ENCODE data around the gene NAT9. TPM values are rescaled to one million over a fixed set of nuclear protein-coding genes. Genes with fewer than 3 reads are reported as not detected.

Gene NAT9
- total RNA-seq, 1 donor from 2014 or later, result 18.1 TPM

DNA sequence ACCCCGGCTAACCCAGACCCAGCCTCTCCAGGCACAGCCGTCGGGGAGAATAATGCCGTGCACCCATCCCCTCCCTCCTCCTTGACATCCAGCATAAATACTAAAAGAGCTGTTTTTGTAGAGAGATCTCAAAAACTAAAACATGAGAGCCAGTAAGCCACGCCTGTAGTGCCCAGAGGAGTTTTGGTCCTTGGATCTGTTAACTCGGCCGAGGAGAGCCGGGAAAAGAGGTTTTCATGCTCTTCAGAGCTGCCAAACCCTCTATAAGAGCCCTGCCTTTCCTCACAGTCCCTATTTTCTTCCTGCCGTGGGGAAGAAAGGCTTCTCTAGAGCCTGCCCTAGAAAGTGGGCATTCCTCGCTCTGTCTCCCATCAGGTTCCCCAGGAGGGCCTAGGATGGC lies 30.2 kb upstream of the NAT9 start:
- DNase-seq (ENCODE audit: low spot score), result no peak

DNA sequence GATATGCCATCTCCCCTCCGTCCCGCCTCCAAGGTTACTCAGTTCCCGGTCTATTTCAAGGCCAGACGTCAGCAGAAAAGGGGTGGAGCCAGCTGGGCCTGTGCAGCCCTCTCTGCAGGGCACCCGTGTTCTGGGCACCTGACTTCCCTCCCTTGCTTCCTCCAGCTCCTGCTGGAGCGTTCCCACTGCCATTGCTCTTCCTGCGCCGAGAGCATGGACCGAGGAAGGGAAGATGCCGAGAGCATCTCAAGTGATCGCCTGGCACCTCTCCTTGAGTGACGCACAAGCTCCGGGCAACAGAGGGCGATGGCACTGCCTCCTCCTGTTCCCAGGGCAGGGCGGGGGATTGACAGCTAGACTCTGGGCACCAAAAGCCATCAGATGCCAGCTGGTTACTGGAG lies 29.4 kb upstream of the NAT9 start:
- no peak for DNase-seq (ENCODE audit: low spot score)

DNA sequence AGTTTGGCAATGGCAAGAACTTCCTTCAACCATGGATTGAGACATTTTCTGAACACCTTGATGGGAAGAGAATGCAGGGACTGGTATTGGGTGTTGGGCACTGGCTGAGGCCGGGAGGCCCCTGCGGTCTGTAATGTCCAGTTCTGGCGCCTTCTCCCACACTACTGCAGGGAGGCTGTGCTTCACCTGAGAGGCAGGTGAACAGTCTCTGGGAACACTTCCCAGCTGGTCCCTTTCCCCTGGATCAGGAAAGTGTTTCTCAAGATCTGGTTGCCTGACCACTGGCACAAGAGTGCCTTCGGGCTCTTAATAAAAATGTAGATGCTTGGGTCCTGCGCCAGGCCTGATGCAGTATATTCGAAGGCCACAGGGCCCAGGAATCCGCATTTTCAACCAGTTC lies 28.5 kb upstream of the NAT9 start:
- no peak for DNase-seq (ENCODE audit: low spot score)

DNA sequence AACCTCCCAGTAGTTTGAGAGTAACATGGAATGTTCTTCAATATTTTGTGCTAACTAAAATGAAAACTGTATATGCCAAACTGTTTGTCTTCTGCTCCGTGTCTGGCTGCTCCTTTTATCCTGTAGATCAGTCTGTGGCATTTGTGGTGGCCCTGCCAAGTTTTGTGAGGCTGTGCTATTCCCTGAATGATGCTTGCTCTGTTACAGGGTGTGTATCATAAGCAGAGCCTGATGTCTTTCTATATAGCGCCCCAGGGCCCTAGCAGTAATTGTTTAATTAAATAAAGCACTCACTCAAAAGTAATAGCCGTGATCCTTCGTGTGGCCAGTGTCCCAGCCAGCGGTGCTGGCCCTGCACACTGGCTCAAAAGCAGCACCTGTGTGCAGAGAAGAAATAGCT lies 27.8 kb upstream of the NAT9 start:
- no peak for DNase-seq (ENCODE audit: low spot score)

DNA sequence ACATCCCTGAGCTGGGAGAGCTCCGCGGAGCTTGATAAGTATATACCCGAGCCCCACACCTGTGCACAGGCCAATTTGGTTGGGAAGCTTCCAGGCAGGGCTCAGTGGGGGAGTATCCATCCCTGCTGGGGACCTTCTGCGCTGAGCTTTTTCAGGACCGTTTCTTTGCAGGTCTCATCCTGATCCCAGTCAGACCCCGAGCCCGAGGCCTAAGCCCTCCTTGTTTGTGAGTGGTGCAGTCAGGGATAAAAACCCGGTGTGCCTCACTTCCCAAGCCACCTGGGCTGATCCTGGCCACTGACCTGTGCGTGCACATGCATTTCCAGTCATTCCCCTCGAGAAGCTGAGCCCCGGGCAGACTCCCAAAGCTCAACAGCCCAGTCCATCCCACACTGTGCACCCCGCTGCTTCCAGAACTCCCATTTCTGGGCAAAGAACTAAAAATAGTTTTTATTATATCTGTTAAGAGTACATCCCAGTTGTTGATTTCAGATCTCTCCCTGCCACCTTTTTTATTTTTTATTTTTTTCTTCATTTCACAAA lies 27.3 kb upstream of the NAT9 start:
- no peak for DNase-seq (ENCODE audit: low spot score)

DNA sequence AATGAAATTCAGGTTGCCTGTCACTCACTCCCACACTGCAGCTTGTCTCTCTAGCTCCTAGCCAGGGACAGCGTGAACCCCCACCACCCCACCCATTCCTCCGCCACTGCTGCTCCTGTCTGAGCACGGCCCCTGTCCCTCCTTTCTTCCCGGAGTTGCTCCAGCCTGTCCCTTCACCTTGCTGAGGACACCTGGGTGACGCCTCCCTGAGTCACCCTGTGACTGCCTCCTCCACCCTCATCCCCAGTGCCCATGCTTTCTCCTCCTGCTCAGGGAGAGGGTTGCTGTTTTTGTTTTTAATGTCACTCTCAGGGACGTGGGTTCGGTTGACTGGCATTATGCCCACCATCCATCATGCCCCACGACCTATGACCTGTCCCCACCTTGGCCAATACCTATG lies 25.8 kb upstream of the NAT9 start:
- DNase-seq (ENCODE audit: low spot score), result no peak

DNA sequence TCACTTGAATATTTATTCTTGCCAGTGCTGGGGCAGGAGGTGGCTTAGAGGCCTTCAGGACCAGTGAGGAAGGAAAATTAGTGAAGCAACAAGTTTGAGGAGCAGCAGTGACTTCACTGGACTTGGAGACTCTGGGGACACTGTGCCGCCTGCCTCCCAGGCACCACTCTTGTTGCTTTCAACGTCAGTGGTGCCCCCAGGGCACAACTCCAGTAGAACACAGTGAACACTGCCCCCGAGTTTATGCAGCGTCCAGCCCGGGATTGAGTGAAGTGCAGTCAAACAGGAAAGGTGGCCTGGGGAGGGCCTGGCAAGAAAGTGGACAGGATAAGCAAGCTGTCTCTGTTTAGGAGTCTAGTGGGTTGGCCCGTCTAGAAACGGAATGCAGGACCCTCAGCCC lies 24.4 kb upstream of the NAT9 start:
- no peak for DNase-seq (ENCODE audit: low spot score)

DNA sequence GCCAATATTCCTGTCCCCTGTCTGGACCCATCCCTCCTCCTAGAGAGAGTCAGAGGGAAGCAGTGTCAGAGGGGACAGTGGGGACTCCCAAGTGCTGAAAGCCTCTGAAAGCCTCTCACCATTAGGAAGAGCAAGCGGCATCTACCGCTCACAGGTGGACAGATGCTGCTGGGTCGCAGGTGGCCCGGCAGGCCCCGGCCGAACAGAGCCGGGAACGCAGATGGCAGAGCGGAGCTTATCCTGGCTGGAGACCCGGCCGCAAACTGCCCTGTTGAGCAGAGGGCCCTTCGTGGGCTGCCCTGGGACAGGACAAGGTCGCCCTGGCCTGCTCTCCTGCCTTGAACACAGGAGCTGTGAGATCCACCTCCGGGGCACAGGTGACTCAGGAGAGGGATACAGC lies 23.0 kb upstream of the NAT9 start:
- no peak for DNase-seq (ENCODE audit: low spot score)

DNA sequence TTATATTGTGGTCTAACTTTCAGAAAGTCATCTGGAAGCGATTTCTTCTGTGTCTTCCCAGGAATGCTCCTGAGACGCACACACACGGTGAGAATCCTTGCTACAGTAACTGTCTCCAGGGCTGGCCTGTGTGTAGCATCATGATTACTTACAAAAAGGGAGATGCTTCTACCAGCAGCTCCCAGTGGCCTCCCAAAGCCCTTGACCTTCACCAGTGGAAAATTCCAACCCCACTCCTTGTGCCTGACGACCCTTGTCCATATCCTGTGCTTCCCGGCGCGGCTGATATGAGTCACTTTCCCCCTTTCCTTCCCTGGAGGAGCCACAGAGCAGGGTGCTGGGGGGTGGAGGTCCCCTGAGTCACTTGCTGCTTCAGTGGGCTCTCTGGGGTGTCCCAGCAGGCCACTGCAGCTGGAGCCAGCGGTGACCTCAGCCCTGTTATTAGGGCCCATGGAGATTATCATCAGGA lies 22.1 kb upstream of the NAT9 start:
- no peak for DNase-seq (ENCODE audit: low spot score)

DNA sequence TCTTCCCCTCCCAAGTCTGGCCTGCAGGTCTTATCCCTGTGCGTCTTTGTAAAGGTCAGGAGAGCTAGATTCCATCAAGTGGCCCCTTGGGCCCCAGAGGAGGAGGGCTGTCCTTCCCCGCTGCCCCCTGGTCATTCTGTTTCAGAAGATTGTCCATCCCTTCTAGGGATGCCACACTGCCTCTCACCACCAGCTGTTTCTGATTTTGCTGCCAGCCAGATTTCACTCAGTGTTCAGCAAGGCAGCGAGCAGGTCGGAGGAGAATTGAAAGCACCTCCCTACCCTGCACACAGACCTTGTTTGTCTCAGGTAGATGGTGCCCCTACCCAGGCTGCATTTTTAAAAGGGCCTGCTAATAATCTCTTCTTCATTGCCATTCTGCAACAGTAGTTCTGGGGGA lies 21.7 kb upstream of the NAT9 start:
- DNase-seq (ENCODE audit: low spot score), result no peak

DNA sequence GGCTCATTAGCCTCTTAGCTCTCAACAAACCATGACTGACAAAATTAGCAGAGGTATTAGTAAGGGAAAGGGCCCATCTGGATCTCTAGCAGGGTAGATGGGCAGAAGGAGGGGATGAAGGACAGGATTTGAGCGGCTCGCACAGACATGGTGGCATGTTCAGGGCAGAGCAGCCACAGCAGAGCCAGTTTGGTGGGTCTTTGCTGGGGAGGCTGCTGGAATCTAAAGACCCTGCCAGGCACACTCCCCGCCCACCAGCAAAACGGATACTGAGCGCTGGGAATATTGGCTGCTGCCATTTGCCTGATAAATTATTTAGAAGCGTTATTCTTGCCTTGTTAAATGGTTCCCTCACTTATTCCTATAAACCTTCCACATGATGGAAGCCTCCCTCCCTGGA lies 20.7 kb upstream of the NAT9 start:
- no peak for DNase-seq (ENCODE audit: low spot score)

DNA sequence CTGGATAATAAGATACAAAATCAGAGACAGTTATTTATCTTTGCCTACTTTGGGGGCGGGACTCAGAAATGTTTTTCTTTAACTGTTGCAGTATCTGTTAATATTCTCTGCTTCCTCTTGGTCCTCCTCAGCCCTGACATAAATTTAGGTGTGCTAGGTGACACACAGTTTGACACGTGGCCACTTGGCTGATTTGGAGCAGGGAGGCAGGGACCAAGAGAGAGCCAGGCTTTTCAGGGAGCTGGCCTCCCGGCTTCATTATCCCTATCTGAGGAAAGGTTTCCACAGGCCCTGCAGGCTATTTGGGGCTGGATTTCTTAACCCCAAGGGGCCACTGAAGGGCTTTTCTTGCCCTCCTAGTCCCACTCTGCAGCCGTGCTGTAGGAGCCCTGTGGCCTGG lies 20.1 kb upstream of the NAT9 start:
- no peak for DNase-seq (ENCODE audit: low spot score)

DNA sequence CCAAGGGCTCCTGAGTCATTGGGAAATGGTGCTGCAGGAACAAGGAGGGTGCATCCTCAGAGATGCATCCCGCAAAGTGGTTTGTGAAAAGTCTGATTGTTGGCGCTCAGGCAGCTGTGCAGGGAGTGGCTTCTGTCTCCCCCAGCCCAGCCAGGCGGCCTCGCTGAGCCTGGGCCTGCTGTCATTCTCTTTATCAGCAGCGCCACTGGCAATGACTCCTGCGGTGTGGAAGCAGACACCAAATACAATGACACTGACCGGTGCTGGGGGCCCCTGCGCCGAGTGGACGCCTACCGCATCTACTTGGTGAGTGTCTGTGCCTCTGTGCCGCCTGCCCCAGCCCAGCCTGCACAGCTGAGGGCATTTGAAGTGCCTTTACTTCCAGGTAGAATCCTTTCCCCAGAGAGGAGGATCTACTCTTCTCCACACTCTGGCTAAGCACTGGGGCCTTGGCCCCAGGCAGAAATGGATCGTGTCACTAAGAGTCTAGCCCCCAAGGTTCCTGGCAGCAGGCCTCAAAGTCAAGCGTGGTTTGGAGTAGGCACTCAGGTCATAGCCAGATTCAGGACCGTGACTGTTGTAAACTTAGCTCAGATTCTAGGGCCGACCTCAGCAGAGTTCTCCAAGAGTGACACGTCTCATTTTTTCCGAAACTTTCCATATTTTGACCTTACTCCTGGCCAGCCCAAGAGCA lies 19.3 kb upstream of the NAT9 start:
- no peak for DNase-seq (ENCODE audit: low spot score)

DNA sequence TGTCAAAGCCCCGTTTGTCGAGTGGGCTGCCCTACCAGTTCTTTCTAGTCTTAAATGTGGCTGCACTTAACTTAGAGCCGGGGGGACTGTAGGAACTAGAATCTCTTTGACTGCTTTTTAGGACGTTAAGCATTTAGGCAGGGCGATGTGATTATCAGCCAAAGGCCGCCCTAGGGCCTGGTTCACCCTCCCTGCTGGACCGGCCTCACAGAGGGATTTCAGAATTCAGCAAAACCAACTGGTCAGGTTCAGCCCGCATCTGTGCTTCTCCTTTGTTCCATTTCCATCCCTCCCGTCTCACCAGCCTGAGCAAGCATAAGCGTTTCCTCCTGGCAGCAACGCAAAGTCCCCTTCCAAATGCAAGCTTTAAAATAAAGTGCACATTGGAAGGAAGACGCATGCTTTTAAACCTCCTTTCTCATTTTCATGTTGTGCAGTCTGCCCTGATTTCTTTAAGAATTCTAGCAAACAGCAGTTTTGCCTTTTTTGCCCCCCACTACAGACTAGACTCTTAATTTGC lies 16.5 kb upstream of the NAT9 start:
- no peak for DNase-seq (ENCODE audit: low spot score)

DNA sequence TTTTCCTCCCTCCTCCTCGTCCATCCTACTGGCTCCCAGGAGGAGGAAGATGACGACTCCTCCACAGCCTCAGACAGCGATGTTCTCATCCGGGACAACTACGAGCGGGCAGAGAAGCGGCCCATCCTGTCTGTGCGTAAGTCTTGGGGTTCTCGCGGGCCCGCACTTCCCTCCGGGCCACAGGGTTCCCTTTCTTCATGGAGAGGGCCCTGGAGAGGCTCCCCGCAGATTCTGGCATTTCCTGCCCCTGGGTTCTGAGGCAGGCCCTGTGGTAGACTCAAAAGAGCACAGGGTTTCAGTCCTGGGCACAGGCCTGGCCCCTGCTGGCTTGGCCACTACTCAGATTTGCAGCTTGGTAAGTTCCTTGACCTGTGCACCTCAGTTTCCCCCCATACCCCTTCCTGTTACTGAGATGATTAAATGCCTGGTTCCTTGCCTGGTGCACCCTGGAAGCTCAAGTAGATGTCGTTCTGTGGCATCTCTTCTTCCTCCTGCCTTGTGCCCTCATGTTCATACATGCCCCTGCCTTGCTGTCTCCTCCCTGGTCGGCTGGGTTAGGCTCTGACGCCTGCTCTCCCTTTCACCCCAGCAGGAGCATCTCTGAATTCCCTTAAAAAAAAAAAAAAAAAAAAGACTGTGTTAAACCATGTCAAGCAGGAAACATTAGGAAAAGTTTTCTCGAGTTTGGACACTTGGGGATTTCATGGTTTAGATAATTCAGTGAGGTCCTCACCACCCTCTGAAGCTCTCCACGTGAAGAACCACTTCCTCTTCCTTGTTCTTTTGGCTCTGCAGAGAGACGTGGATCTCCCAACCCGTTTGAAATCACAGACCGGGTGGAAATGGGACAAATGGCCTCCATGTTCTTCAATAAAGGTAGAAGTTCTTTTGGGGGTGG lies 14.3 kb upstream of the NAT9 start:
- no peak for DNase-seq (ENCODE audit: low spot score)

DNA sequence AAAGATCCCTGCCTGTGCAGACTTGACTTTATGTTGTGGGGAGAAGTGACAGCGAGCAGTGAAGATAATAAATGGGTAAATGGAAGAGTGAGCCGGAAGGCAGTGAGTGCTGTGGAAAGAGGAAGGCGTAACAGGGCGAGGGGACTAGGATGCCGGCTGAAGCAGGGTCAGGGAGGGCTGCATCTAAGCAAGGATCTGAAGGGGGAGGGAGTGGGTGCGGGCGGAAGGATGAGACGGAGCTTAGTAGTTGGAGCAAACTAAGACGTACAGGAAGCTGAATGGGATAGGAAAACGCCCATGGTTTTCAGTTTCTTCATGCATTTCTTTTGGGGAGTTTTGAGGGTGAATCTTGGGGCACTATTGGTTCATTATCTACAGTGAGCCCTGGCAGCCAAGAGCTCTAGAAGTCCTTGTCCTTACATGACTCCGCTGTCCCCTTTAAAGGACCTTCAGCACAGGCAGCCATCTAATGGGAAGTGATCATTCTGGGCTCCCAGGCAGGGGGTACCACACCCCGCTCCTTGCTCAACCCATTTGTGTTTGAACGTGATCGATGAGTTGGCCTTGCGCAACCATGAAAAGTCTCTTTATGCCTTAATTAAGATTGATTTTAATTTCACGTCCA lies 10.4 kb upstream of the NAT9 start:
- DNase-seq (ENCODE audit: low spot score), result peak; percentile 40

DNA sequence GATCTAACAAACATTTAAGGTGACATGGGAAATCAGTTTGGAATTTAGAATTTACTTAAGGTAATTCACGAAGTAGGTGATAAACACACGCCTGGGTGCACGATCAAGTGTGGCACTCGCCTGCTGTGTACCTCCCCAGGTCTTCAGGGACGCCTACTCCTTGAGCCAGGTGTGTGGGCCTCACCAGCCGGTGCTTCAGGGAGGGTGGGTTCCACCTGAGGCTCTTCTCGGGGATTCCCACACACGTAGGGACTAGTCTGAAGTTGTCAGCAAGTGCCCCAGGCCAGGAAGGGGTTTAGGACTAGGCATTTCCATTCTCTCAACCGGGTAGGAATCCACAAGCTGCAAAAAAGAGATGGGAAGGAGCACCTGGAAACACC lies 9.8 kb upstream of the NAT9 start:
- DNase-seq (ENCODE audit: low spot score), result no peak

DNA sequence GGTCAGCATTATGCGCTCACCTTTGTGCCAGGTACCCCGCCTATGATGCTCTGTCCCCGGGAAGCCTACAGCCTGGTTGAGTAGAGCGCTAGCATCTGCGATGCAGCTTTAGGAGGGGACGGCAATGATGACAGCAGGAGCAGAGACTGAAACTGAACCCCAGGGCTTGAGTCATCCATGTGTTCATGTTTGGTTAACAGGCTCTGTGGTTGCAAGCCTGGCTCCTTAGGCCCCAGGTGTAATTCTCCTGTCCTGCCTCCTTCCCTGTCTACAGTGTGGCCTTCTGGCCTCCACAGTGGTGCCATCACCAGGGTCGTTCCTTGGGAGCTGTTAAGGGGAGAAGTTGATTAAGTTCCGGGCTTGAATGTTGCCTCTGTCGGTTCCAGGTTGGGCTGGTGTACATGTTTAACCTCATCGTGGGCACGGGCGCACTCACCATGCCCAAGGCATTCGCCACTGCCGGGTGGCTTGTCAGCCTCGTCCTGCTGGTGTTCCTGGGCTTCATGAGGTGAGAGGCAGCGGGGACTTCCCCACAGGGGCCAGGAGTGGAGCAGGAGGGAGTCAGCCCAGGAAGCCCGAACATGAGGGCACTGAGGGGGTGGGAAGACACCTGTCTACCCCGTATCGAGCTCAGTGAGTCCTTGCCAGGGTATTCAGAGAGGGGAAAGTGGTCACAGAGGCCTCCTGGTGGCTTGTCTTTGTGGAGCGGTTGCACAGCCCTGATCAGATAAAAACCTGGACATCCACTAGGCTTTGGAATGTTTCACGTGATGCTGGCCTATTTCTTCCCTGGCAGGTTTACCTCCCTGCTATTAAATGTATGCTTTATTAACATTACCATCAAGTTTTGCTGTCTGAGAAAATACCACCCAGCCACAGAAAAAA lies 9.2 kb upstream of the NAT9 start:
- DNase-seq (ENCODE audit: low spot score), result no peak

DNA sequence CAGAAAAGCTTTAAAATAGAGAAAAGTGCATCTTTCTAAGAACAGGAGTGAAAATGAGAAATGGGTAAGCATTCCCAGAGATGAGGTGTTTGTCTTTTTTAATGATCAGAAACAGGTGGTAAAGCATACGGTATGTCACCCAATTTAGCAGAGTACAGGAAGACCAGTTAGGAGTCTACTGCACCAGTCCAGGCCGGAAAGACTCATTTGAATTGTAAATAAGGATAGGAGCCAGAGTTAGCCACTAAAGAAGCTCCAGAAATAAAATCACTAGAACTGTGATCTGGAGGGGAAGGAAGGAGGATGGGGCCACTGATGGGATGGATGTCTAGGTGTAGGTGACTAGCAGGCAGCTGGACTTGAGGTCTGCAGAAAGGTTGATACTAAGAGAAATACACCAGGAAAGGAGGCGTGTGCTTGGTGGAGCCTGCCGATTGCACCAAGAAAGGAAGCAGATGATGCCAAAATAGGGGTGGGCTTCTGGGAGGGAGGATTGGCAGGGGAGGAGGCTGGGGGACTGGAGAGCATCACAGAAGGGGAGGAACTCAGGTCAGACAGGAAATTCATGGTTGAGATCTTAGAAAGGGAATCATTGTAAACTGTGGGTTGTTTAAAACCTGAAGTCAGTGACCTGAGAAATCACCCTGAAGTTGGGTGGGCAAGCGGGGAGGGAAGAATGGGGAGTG lies 8.1 kb upstream of the NAT9 start:
- no peak for DNase-seq (ENCODE audit: low spot score)

DNA sequence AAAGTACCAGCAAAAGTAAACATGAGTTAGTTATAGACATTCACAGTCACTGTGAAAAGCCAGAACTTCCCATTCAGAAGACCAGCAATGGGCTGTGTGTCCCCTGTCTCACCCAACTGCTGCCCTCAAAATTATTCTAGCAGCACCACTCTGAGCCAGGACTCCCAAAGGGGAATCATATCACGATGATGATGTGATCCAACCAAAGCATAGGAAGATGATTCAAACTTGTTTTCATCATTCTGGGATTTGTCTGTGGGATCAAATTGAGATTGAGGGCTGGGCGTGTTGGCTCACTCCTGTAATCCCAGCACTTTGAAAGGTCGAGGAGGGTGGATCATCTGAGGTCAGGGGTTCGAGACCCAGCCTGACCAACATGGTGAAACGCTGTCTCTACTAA lies 6.4 kb upstream of the NAT9 start:
- DNase-seq (ENCODE audit: low spot score), result no peak

Data from umbilical cord (tissue), 2 donors.